Middle frontal gyrus (tissue), 1 donor: ENCODE measurements around the gene TMEM98.
"Not testable (repeated sequence)": the region's sequence is repeated elsewhere in the genome, so short reads cannot be mapped to it uniquely, and the experiment has no call there.

Experiments used
- DNase-seq: peaks from one replicate; pipeline ENCODE4 v3.0.0-alpha.2; 2015; ENCODE audit warnings: low spot score; ENCODE audit errors: extremely low spot score

The TMEM98 gene, protein sequence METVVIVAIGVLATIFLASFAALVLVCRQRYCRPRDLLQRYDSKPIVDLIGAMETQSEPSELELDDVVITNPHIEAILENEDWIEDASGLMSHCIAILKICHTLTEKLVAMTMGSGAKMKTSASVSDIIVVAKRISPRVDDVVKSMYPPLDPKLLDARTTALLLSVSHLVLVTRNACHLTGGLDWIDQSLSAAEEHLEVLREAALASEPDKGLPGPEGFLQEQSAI

DNA sequence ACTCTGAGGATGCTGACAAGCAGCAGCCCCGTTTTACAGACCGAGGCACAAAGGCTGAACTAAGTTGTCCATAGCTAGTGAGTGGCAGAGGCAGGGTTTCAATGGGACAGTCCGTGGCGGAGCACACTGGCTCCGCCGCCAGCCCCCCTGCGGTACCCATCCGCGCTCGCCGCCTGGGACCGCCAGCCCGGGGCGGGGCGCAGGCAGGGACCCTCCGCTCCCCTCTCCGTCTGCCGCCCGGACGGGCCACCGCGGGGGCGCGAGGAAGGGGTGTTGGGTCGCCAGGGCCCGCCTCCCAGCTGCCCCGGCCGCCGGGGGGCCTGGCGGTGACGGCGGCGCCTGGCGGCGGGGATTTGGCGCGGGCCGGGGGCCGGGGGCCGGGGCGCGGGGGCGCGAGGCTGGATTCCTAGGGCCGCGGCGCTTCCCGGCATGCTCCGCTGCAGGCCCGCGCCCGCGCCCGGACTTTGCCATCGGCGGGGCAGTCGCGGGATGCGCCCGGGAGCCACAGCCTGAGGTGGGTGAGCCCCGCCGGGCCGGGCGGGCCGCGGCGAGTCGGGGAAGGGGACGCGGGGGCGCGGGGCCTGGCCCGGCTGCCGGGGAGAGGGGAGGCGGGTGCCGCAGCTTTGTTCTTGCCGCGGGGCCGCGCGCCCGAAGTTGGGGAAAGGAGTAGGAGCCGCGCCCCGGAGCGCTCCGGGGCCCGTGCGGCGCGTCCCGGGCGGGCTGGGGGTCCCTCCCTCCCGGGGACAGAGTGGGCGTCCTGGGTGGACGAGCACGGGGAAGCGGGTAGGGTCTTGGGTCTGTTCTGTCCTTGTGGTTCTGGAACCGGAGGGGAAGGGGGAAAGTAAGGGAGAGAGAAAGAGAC is at the start of gene TMEM98:
TSS of gene TMEM98 (plus strand) at position 430 of the 862 bp plus-strand sequence. CDS start 3,376 bp downstream, outside the sequence.
- DNase-seq = peak; percentile 20

DNA sequence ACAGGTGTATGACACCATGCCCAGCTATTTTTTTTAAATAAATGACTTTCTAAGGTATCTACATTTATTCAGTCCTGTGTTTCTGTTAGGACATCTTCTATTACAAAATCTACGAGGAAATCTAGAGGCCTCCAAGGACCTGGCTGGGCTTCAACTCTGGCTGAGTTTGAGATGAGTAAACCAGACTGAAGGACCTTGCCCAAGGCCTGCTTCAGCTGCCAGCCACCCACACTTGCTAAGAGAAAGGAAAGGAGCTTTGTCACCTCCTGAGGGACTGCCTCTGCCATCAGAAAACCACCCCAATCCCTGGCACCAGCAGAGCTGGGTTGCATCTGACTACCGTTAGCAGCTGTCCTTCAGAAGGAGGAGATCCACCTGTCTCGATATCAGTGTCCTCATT is 49.7 kb upstream of the TMEM98 start:
- DNase-seq = no peak

DNA sequence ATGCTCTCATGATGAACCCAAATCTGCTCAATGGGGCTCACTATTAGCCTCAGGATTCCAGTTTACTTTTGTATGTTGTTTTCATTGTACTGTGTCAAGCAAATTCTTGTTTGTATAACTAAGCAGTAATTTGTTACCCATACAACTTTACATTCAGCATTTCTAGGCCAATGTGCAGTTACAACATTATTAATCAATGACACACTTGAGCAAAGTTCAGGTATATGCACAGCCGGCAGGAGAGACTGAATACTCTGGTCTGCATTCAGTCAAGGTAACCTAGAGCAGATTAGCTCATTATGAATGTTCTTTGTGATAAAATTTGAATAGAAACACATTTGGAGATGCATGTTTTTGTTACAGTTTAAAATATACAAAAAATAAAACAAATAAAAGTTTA is 48.8 kb upstream of the TMEM98 start:
- no peak for DNase-seq

DNA sequence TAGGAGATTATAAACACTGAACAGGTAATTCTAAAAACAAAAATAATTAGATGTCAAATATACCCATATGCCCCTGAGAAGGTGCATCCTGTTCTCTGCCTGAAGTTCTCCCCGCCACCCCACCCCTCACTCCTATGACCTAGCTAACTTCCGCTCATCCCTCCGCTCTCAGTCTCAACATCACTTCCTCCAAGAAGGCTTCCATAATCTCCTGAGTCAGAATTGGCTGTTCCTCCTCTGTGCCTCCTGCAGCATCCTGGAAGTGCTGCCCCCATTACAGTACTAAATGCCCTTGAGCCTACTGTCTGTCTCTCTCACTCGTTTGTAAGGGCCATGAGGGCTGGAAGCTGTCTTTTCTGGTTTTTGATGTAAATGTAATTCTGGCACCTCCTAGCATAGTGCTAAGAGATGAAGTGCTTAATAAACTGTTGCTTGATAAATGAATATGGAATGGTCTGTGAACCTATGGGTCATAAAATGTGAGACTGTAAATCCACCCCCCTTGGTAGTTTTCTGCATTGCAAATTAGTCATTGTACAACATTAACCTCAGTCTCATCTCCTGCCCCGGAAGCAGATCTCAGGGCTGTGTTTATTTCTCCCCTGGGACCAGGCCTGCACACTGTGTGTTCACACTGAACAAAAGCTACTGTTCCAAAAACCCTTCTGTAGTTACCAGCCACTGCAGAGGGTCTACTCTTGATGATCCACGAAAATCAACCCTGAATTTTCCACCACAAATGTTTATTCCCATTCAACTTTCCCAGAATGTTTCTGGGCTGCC is 47.1 kb upstream of the TMEM98 start:
- DNase-seq = no peak

DNA sequence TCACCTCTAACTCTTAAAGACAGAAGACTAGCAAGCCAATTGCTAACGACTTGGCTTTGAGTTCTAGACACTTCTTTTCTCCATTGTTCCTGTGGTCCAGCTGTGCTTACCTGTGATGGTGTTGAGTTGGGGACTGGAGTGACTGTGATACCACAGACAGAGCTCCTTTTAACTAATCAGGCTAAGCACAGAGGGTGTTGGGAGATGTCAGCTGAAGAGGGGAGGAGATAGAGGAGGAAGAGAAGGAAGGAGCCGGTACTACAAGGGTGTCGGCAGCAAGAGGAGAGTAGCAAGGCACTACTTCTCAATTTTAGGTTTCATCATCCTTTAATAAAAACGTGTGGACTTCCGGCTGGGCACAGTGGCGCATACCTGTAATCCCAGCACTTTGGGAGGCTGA is 45.9 kb upstream of the TMEM98 start:
- no peak for DNase-seq

DNA sequence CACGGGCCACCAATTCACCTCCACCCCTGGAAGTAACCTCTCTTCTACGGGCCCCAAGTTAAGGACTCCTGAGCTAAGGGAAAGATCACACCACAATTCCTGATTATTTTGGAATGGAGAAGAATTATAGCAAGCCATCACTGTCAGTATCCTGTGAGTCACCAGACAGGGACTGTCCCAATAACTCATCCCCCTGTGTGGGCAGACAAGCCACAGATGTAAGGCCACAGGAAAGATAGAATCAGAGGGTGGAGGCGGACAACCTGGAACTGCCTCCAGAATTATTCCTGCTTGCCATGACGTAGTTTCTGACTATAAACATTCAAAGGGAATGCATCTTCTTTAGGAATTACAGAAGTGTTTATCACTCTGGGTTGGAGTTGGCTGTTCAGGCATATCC is 45.2 kb upstream of the TMEM98 start:
- DNase-seq = no peak

DNA sequence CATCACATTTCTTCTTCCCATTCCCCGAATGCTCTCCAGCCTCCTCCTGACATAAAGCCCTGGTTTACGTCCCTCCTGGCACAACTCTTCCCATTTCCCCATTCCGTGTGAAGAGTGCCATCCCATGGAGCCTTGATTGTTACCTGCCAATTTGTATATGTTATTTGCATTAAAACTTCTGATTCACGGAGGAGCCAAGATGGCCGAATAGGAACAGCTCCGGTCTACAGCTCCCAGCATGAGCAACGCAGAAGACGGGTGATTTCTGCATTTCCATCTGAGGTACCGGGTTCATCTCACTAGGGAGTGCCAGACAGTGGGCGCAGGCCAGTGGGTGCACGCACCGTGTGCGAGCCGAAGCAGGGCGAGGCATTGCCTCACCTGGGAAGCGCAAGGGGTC is 41.0 kb upstream of the TMEM98 start:
- not testable (repeated sequence) for DNase-seq

DNA sequence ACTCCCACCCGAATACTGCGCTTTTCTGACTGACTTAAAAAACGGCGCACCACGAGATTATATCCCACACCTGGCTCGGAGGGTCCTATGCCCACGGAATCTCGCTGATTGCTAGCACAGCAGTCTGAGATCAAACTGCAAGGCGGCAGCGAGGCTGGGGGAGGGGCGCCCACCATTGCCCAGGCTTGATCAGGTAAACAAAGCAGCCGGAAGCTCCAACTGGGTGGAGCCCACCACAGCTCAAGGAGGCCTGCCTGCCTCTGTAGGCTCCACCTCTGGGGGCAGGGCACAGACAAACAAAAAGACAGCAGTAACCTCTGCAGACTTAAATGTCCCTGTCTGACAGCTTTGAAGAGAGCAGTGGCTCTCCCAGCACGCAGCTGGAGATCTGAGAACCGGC is 40.5 kb upstream of the TMEM98 start:
- not testable (repeated sequence) for DNase-seq

DNA sequence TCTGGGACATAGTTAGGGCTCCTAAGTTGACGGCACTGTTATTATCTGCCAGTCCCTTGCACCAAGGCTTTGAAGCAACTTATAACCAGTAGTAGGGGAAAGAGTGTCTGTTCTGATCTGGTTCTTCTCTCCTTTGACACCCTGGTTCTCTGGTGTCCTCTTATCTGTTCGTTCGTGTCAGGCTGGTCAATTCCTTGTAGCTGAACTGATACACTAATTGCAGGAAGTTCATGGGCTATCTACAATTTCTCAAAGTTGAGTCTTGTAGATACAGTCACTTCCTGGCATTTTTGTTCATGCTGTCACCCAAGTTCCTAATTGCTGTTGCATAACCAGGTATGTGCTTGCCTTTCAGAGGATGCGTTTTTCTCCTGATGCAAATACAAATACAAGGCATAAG is 33.7 kb upstream of the TMEM98 start:
- no peak for DNase-seq

DNA sequence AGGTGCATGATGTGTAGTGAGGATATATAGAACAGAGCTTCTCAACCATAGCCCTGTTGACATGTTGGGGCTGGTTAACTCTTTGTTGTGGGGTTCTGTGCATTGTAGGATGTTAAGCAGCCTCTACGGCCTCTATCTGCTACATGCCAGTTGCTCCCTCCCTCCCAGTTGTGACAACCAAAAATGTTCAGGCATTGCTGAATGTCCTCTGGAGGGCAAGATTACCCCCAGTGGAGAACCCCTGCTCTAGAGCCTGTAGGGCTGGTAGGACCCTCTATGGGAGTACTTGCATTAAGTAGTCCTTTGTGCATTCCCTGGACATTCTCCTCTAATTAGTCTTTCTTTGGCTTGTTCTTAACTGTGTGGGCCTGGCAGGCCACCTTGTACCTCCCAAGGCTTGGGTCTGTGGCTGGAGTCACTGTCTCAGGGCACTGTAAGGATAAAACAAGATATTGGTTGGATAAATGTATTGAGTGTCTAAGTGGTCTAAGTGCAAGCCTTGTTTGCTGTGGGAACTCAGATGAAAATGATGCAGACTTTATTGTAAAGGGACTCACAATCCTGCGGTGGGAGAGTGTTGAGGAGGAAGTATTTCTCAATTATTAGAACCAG is 31.2 kb upstream of the TMEM98 start:
- DNase-seq = no peak

DNA sequence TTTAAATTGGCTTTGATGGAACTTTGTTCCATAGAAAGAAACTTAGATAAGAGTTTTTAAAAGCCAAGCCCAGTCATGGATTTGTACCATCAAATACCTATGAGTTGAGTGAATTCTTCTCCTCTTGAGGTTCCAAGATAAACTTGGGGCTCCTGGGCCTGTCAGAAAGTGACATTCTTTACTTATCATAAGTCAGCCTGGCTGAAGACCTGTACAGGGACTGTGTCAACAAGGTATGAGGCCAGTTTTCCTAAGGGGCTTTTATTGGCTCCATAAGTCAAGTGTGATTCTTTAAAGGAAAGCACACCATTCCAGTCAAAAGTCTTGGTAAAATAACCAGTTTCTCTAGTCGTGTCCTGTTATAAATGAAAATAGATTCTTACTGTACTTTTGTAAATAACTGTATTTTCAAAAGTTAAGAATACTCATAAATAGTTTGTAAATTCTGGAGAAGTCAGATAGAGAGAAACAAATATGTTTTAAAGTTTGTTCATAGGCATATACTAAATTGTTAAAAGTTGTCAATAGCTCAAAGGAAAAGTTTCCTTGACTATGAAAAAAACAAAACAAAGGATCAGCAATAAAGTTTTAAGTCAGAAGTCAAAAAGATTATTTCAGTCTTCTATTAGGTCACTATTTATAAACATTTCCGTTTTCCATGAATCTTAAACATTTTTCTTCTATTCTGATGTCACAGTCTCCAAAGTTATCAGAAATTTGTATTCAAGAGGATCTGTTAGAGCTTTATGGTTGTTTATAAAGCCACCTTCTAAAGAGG is 28.5 kb upstream of the TMEM98 start:
- DNase-seq = no peak

DNA sequence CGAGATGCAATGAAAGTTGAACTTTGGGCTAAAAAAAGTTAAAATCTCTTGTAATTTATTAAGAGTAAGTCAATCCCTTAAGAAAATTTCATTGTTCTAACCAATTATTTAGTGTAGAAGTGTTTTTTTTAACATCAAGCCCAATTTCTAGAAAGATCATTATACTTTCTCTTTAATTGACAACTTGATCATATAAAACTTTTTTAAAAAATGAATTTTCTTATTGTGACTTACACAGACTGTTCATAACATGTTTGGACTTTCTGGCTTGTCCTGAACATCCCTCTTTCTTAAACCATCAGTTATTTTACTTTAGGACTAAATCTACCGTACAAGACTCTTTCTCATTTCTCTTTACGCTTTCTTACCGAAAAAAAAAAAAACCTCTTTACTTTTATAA is 26.2 kb upstream of the TMEM98 start:
- DNase-seq = no peak

DNA sequence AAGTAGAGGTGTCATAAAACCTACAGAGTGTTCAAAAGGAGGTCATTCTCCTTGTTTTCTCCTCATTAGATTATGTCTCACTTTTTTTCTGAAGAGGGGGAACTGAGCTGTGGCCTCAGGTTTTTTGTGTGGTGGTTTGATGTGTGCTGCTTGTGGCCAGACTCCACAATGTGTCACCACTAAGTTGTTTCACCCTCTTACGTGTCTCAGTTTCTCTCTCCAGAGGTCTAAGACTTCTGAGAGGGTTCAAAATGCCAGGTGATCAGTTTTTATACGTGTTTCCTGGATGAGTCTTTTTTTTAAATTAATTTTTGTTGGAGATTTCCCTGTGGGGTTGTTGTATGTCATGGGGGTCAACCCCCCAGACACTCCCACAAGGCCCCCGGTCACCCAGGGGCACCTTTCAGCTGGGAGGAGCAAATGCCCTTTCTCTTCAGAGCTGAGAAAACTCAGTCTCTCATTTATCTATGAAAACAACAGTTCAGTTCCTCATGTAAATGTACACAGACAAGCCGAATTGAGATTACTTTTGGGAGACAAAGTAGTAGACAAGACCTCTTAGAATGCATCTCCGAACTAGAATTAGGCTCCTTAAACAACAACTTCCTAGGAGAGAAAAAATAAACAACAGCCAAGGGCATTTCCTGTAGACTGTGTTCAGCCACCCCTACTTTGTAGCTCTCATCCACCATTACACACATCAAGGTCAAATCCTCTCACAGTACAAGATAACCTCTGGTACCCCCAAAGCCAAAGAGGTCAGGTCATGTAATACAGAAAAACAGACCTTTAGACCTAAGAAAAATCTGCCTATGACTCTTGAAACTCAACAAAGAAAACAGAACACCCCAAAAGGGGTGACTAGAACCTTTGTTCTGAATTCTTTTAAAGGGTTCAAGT is 23.9 kb upstream of the TMEM98 start:
- DNase-seq = no peak

DNA sequence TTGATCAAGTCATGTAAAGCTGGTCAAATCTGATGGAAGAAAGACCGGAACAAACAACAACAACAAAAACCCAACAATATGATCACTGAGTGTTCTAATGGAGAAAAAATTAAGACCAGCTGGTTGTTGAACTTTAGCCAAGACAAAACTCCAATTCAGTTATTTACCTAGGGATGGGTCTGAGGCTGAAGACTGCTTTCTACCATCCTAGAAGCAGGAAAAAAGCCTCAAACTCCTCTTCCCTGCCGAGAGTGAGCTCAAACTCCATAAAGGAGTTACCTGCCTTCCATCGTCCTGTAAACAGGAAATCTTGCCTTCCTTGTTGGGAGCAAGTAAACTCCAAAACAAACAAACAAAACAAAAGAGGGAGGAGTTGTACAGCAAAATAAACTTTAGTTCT is 23.1 kb upstream of the TMEM98 start:
- DNase-seq = no peak

DNA sequence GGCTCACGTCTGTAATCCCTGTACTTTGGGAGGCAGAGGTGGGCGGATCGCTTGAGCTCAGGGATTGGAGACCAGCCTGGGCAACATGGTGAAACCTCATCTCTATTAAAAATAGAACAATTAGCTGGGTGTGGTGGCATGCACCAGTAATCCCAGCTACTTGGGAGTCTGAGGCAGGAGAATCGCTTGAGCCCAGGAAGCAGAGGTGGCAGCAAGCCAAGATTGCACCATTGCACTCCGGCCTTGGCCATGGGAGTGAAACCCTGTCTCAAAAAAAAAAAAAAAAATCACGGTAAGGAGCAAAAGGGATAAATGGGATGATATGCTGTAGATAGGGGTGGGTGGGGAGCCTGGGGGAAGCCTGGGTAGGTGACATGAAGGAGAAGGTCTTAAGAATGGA is 20.4 kb upstream of the TMEM98 start:
- DNase-seq = no peak

DNA sequence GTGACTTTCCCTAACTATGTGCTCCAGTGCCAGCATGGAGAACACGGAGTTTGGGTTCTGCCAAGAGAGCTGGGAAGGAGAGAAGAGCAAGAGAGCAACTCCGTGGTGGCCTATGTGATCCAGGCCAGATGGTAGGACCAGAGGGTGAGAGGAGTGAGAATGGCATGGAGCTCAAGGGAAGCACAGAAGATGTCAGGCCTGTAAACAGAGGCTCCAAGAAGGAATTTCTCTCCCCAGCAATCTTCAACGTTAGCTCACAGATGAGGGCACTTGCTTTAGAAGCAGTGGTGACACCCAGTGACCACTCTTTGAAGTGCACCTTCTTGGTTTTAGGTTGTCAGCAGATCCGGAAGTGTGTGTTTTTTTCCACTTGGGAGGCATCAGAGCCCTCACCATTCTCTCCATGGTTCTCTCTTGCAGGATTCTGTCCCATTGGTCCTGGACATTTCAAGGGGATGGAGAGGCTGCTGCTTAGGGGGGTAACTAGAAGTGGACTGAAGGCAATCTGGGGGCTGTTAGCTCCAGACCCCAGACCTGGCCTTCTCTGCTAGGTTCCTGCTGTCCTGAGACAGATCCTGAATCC is 18.1 kb upstream of the TMEM98 start:
- peak; percentile 81 for DNase-seq

DNA sequence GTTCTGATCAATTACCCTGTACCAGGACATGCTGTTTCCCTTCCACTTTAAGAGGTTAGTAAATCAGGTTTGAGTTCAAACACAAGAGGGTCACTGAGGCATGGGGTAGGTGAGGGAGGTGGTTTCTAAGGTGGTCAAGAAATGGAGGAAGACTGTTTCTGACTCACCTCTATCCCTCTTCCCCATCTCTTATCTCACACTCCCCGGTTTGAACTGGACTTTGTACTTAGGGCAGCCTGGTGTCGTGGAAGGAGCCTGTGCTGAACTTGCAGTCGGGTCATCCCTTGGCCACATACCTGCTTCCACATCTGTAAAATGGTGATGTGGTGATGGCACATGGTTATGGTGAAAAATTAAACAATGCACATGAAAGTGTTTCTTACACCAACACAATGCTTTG is 17.2 kb upstream of the TMEM98 start:
- DNase-seq = no peak

DNA sequence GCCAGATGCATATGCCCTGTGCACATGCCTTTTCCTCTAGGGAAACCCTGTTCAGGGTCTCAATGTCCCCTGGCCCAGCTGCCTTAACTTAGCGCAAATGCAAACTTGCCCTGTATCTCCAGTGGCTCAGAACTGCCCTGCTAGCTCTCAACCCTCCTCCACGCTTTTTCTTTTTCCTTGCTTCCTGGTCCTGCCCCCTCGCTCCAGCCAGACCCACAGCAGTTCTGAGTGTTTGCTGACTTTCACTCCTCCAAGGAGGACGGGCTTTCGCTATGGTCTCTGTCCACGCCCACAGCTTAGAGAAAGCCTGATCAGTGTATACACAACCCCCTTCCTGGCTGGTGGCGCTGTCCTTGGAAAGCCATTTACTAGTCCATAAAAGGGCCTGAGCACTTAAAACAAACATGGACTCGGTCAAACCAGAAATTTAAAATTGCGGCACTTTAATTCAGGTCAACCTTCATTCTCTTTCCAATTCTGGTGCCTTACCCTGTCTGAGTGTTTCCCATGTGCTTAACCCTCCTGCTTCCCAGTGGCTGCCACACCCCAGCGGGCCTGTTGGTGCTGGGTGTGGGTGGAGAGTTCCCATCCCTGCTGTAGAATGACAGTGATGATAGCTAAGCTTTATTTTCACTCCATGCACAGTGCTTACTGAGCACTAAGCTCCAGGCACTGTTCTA is 15.6 kb upstream of the TMEM98 start:
- no peak for DNase-seq

DNA sequence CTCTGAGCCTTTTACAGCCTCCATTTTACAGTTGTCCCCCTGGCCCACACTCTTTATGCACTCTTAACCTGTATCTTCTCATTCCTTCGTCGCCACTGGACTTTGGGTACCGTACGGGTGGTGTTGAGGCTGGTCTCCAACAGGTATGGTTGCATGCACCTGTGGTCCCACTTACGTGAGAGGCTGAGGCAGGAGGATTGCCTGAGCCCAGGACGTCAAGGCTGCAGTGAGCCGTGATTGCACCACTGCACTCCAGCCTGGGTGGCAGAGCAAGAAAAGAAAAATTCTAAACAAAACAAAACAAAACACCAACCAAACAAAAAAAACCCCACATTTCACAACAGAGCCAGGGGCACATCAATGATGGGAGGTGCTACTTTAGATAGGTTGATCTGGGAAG is 14.4 kb upstream of the TMEM98 start:
- no peak for DNase-seq
